HEK293T (cell line): ENCODE results near the gene SLC17A3.
A peak's percentile ranks its signal among the peaks of the same experiment; 100 is the strongest.

Source experiments
- BHLHE40 ChIP-seq: fragments of 450-650 bp; IDR thresholded peaks from 2 replicates; pipeline ENCODE4 v1.6.1; 2016; ENCODE audit warnings: mild to moderate bottlenecking, moderate library complexity, borderline replicate concordance
- CTBP1 ChIP-seq: fragments of 450-650 bp; IDR thresholded peaks from 2 replicates; pipeline ENCODE4 v1.6.1; 2016; ENCODE audit warnings: borderline replicate concordance
- FOXA1 ChIP-seq: fragments of 450-650 bp; IDR thresholded peaks from 2 replicates; pipeline ENCODE4 v1.6.1; 2016; ENCODE audit warnings: mild to moderate bottlenecking
- FOXK2 ChIP-seq: fragments of 450-650 bp; IDR thresholded peaks from 2 replicates; pipeline ENCODE4 v1.6.1; 2016; ENCODE audit warnings: mild to moderate bottlenecking
- FOXM1 ChIP-seq: fragments of 450-650 bp; IDR thresholded peaks from 2 replicates; pipeline ENCODE4 v1.6.1; 2017; ENCODE audit warnings: mild to moderate bottlenecking, borderline replicate concordance
- HDGF ChIP-seq: fragments of 450-650 bp; IDR thresholded peaks from 2 replicates; pipeline ENCODE4 v1.6.1; 2017; ENCODE audit warnings: antibody characterized with exemption, borderline replicate concordance
- L3MBTL2 ChIP-seq: fragments of 450-650 bp; conservative IDR thresholded peaks from 2 replicates; pipeline ENCODE4 v1.6.1; 2016; ENCODE audit warnings: mild to moderate bottlenecking
- NFRKB ChIP-seq: fragments of 450-650 bp; IDR thresholded peaks from 2 replicates; pipeline ENCODE4 v1.6.1; 2016; ENCODE audit warnings: mild to moderate bottlenecking, moderate library complexity
- SP1 ChIP-seq: fragments of 450-650 bp; IDR thresholded peaks from 2 replicates; pipeline ENCODE4 v1.6.1; 2017
- ZNF384 ChIP-seq: fragments of 450-650 bp; IDR thresholded peaks from 2 replicates; pipeline ENCODE4 v1.6.1; 2016
- TF ChIP-seq, protein P1 (sequence below): fragments of 450-650 bp; IDR thresholded peaks from 2 replicates; pipeline ENCODE4 v1.6.1; 2016

DNA sequence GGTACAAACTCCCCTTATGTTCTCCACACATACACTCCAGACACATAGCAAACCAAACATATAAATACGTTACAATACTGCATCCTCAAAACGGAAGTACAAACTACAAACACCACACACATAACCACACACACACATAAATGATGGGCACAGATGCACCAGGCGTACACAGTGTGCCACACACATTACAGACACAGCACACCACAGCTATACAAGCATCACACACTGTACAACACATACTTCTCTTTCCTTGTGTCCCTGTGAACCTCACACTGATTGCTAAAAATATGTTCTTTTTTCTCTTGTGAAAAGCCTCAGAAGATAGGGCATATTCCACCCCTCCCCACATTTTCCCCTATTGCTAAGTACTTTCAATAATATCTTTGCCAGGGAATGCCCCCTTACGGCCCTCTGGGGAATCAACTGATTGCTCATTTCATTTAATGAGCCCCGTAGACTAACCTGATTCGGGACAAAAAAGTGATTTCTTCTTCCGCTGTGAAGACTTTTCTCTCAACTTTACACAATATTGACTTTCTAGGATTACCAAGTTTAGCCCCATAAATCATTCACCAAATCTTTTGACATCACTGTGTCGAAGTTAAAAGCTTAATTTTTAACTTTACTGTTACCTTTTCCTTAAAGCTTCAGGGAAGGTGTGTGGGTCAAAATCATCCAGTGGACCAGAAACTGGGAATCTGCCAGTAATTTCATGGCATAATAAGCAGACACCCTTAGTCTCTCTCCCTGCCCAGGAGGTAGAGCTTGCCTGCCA, 42.3 kb downstream of the SLC17A3 start, which contains the start of gene SLC17A1:
- no peak for TF ChIP-seq FOXK2
- no peak for TF ChIP-seq BHLHE40
- no peak for TF ChIP-seq ZNF384
- no peak for TF ChIP-seq L3MBTL2
- no peak for TF ChIP-seq NFRKB
- no peak for TF ChIP-seq FOXM1
- TF ChIP-seq CTBP1 = no peak
- no peak for TF ChIP-seq SP1
- TF ChIP-seq, protein P1, sequence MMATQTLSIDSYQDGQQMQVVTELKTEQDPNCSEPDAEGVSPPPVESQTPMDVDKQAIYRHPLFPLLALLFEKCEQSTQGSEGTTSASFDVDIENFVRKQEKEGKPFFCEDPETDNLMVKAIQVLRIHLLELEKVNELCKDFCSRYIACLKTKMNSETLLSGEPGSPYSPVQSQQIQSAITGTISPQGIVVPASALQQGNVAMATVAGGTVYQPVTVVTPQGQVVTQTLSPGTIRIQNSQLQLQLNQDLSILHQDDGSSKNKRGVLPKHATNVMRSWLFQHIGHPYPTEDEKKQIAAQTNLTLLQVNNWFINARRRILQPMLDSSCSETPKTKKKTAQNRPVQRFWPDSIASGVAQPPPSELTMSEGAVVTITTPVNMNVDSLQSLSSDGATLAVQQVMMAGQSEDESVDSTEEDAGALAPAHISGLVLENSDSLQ = peak; percentile 44; the same call in 1 of the 2 replicates
- no peak for TF ChIP-seq HDGF
- no peak for TF ChIP-seq FOXA1
